Esophagus muscularis mucosa (tissue), 4 donors: ENCODE data around the gene VSNL1.

Experiments used
- CTCF ChIP-seq, 3 experiments: fragments of 200-600 bp in 2 of 3; fragments of 450-650 bp in 1 of 3; sonication (generic) in 2 of 3; IDR thresholded peaks; one replicate each; pipeline ENCODE4 v1.5.1; 2017 to 2019; ENCODE audit warnings: antibody characterized with exemption in 3 of 3, mild to moderate bottlenecking in 2 of 3, moderate library complexity in 1 of 3
- EP300 ChIP-seq: sonication (generic); formaldehyde crosslinking; IDR thresholded peaks from one replicate; pipeline ENCODE4 v1.6.1; 2017; ENCODE audit warnings: antibody characterized with exemption
- POLR2A ChIP-seq: fragments of 450-650 bp; IDR thresholded peaks from one replicate; pipeline ENCODE4 v1.6.1; 2017; ENCODE audit warnings: antibody characterized with exemption, moderate library complexity, mild to moderate bottlenecking, low read depth

GRCh38 chr2:17634997-17635396 lies 94.5 kb downstream of the VSNL1 start:
- TF ChIP-seq CTCF (IDR thresholded peaks at IDR 0.05) (no peak), POLR2A (no peak), EP300 (no peak)
